IMR-90 (cell line): Measurements from ENCODE around the gene ZNF618. TPM values are rescaled to one million over a fixed set of nuclear protein-coding genes. Genes with fewer than 3 reads are reported as not detected.

Source experiments
- ATAC-seq: fragments of 200-7000 bp; cut with Tn5 transposase; 2 replicates; pipeline ENCODE4 v1.9.1; 2020; ENCODE audit warnings: low read depth, mild to moderate bottlenecking, moderate library complexity
- BruUV-seq: library from RNA; stranded (reverse); fragments of 400-500 nt; replicated peaks from 2 replicates; lab custom pipeline; 2021; lab: Mats Ljungman, UMichigan
- CTCF ChIA-PET: fragments of 300-600 bp; formaldehyde crosslinking; extraction: SDS; loops from one replicate; lab custom pipeline; 2021; ENCODE audit warnings: antibody characterized with exemption; lab: Yijun Ruan, JAX
- POLR2A ChIA-PET: fragments of 300-600 bp; sonication (Branson Sonifier 250); formaldehyde crosslinking; loops from one replicate; lab custom pipeline; 2022; ENCODE audit warnings: antibody characterized with exemption; ENCODE audit not compliant: unreplicated experiment; lab: Charles Lee
- DNase-seq: peaks from one replicate; pipeline ENCODE4 v3.0.0; 2013
- H2AFZ ChIP-seq: replicated peaks from 2 replicates; pipeline ENCODE3; 2013; ENCODE audit warnings: low read length, mild to moderate bottlenecking; ENCODE audit not compliant: poor library complexity
- H2AK5ac ChIP-seq: 2 replicates; pipeline ENCODE4 v1.6.1; 2013; ENCODE audit warnings: low read depth, low read length, inconsistent platforms
- H2AK9ac ChIP-seq: replicated peaks from 2 replicates; pipeline ENCODE3; 2013; ENCODE audit warnings: mild to moderate bottlenecking, low read depth, low read length, moderate library complexity; ENCODE audit not compliant: poor library complexity
- H2BK120ac ChIP-seq: 2 replicates; pipeline ENCODE4 v1.6.1; 2013; ENCODE audit warnings: low read depth, low read length, inconsistent platforms
- H2BK15ac ChIP-seq: 3 replicates; pipeline ENCODE4 v1.6.1; 2013; ENCODE audit warnings: low read depth, low read length, inconsistent platforms
- H2BK20ac ChIP-seq: 2 replicates; pipeline ENCODE4 v1.6.1; 2013; ENCODE audit warnings: low read depth, mild to moderate bottlenecking, inconsistent platforms, low read length, moderate library complexity
- H2BK5ac ChIP-seq: 2 replicates; pipeline ENCODE4 v1.6.1; 2013; ENCODE audit warnings: mild to moderate bottlenecking, low read depth, low read length, inconsistent platforms; ENCODE audit not compliant: poor library complexity, severe bottlenecking
- H3K14ac ChIP-seq: replicated peaks from 2 replicates; pipeline ENCODE4 v1.6.1; 2013; ENCODE audit warnings: low read depth, low read length, inconsistent platforms
- H3K18ac ChIP-seq: 2 replicates; pipeline ENCODE4 v1.6.1; 2013; ENCODE audit warnings: low read depth, low read length, control low read depth
- H3K23ac ChIP-seq: 2 replicates; pipeline ENCODE4 v1.6.1; 2013; ENCODE audit warnings: low read depth, low read length, inconsistent platforms
- H3K27ac ChIP-seq: 2 replicates; pipeline ENCODE4 v1.5.1; 2013; ENCODE audit warnings: mild to moderate bottlenecking, control low read depth, low read length; ENCODE audit not compliant: insufficient read depth
- H3K27me3 ChIP-seq: 2 replicates; pipeline ENCODE4 v1.6.1; 2013; ENCODE audit warnings: low read length; ENCODE audit not compliant: control insufficient read depth, insufficient read depth
- H3K36me3 ChIP-seq: 2 replicates; pipeline ENCODE4 v1.6.1; 2013; ENCODE audit warnings: low read length, mixed read lengths; ENCODE audit not compliant: control insufficient read depth, insufficient read depth
- H3K4ac ChIP-seq: 2 replicates; pipeline ENCODE4 v1.6.1; 2013; ENCODE audit warnings: low read depth, low read length, inconsistent platforms
- H3K4me1 ChIP-seq: 2 replicates; pipeline ENCODE4 v1.6.1; 2013; ENCODE audit warnings: low read length, mixed read lengths; ENCODE audit not compliant: control insufficient read depth, insufficient read depth
- H3K4me2 ChIP-seq: 2 replicates; pipeline ENCODE4 v1.6.1; 2013; ENCODE audit warnings: low read depth, mild to moderate bottlenecking, control low read depth, low read length, moderate library complexity
- H3K4me3 ChIP-seq: 2 replicates; pipeline ENCODE4 v1.5.1; 2013; ENCODE audit warnings: low read depth, mild to moderate bottlenecking, control low read depth, low read length, moderate library complexity; ENCODE audit not compliant: insufficient read depth
- H3K56ac ChIP-seq: 2 replicates; pipeline ENCODE4 v1.6.1; 2013; ENCODE audit warnings: low read length, inconsistent platforms; ENCODE audit not compliant: insufficient read depth; ENCODE audit errors: extremely low read depth
- H3K79me1 ChIP-seq, 2 experiments: 2 replicates each; pipeline ENCODE4 v1.6.1; 2013; ENCODE audit warnings: low read length in 2 of 2, inconsistent platforms in 1 of 2, low read depth in 1 of 2
- H3K9ac ChIP-seq: 2 replicates; pipeline ENCODE4 v1.6.1; 2013; ENCODE audit warnings: low read depth, low read length, control low read depth
- H3K9me1 ChIP-seq: 2 replicates; pipeline ENCODE4 v1.6.1; 2013; ENCODE audit warnings: low read length, inconsistent platforms; ENCODE audit not compliant: insufficient read depth
- H3K9me3 ChIP-seq: 2 replicates; pipeline ENCODE4 v1.6.1; 2013; ENCODE audit warnings: low read length; ENCODE audit not compliant: control insufficient read depth, insufficient read depth
- H4K20me1 ChIP-seq: 2 replicates; pipeline ENCODE4 v1.6.1; 2013; ENCODE audit warnings: low read length, inconsistent platforms; ENCODE audit not compliant: insufficient read depth
- H4K5ac ChIP-seq: 2 replicates; pipeline ENCODE4 v1.6.1; 2013; ENCODE audit warnings: mild to moderate bottlenecking, low read depth, low read length, control low read depth
- H4K8ac ChIP-seq, 2 experiments: 2 replicates each; pipeline ENCODE4 v1.6.1; 2013; ENCODE audit warnings: low read depth in 2 of 2, low read length in 2 of 2, control low read depth in 1 of 2, inconsistent platforms in 1 of 2
- H4K91ac ChIP-seq: 2 replicates; pipeline ENCODE4 v1.6.1; 2013; ENCODE audit warnings: low read depth, low read length, inconsistent platforms; ENCODE audit not compliant: insufficient read depth
- CHD1 ChIP-seq: IDR thresholded peaks from 2 replicates; pipeline ENCODE4 v1.6.1; 2012; ENCODE audit warnings: low read depth, low read length, improper control_type of control experiment
- ELK1 ChIP-seq: fragments of 150-350 bp; IDR thresholded peaks from 2 replicates; pipeline ENCODE4 v1.6.1; 2016; ENCODE audit warnings: low read depth, mild to moderate bottlenecking, low read length, moderate library complexity, borderline replicate concordance
- FOS ChIP-seq: fragments of 150-350 bp; IDR thresholded peaks from 2 replicates; pipeline ENCODE4 v1.6.1; 2016; ENCODE audit warnings: low read depth, low read length
- MAZ ChIP-seq: IDR thresholded peaks from 2 replicates; pipeline ENCODE4 v1.6.1; 2012; ENCODE audit warnings: low read depth, mild to moderate bottlenecking, low read length, improper control_type of control experiment, moderate library complexity, borderline replicate concordance
- MXI1 ChIP-seq: IDR thresholded peaks from 2 replicates; pipeline ENCODE4 v1.6.1; 2012; ENCODE audit warnings: low read depth, mild to moderate bottlenecking, low read length, moderate library complexity, borderline replicate concordance
- POLR2A ChIP-seq: IDR thresholded peaks from 2 replicates; pipeline ENCODE4 v1.6.1; 2012; ENCODE audit warnings: mild to moderate bottlenecking, low read depth, low read length
- RCOR1 ChIP-seq: IDR thresholded peaks from 2 replicates; pipeline ENCODE4 v1.6.1; 2012; ENCODE audit warnings: mild to moderate bottlenecking, low read length, improper control_type of control experiment; ENCODE audit not compliant: insufficient replicate concordance
- USF2 ChIP-seq: fragments of 150-350 bp; IDR thresholded peaks from 2 replicates; pipeline ENCODE4 v1.6.1; 2017; ENCODE audit warnings: mild to moderate bottlenecking, antibody characterized with exemption, low read length, low read depth
- WGBS, 2 experiments: methylation state at CpG; one replicate each; pipeline versions ENCODE4 v1.1.5 to v1.1.7; 2013; ENCODE audit warnings: missing lambda C conversion rate in 2 of 2; ENCODE audit not compliant: insufficient read length in 1 of 2; ENCODE audit errors: extremely low coverage in 2 of 2; 5-methylcytosine and 5-hydroxymethylcytosine counted together
- dilution Hi-C: fragments of 300-500 bp; cut with HindIII; formaldehyde crosslinking; loops from one replicate; pipeline ENCODE4 v1.14.3; 2018; ENCODE audit warnings: low sequenced_read_pairs; ENCODE audit not compliant: unreplicated experiment
- in situ Hi-C: fragments of 300-500 bp; cut with MboI; formaldehyde crosslinking; loops from 3 replicates; pipeline ENCODE4 v1.14.3; 2019; ENCODE audit warnings: low sequenced_read_pairs, inconsistent platforms, mixed read lengths
- intact Hi-C: fragments of 100-400 bp; cut with micrococcal nuclease; formaldehyde crosslinking; loops from 2 replicates; pipeline ENCODE4 v1.10.0; 2022
- polyA plus RNA-seq, 3 experiments: library from polyadenylated mRNA; depleted of rRNA; stranded (reverse); fragments of >200 nt; gene quantifications; 2 replicates each; pipeline ENCODE4 v1.2.3, GENCODE V29; 2012; ENCODE audit warnings: low replicate concordance in 1 of 3
- total RNA-seq: library from RNA; depleted of rRNA; stranded (reverse); fragments of >200 nt; gene quantifications from 2 replicates; pipeline ENCODE4 v1.2.3, GENCODE V29; 2012

The ZNF618 gene
- total and polyA plus RNA-seq, 2 of the 4 experiments (the other 2 are of a cell fraction), result 8.2 to 9.4 TPM

GRCh38 chr9:113912816-113913215 lies 36.7 kb downstream of the ZNF618 start:
- Histone ChIP-seq H4K5ac (no peak overlapping the region), H3K9ac (no peak overlapping the region), H3K4ac (no peak overlapping the region), H2BK15ac (no peak overlapping the region), H3K4me1 (peaks cover 3% of the 10 kb centered on the region; the same call in 1 of the 2 replicates), H3K36me3 (peaks cover 3% of the 10 kb centered on the region), H3K27me3 (no peaks in the 10 kb centered on the region), H3K18ac (no peak overlapping the region), H4K8ac (no peak overlapping the region), H3K4me2 (no peak overlapping the region), H3K27ac (no peak overlapping the region), H2AK5ac (no peak overlapping the region), H2AFZ (no peak overlapping the region), H3K56ac (no peak overlapping the region), H4K91ac (no peak overlapping the region), H4K20me1 (peaks cover 61% of the 10 kb centered on the region), H2BK120ac (no peak overlapping the region), H3K23ac (no peak overlapping the region), H2BK5ac (no peak overlapping the region), H3K14ac (no peak overlapping the region), H2AK9ac (no peak overlapping the region), H3K9me1 (peaks cover 26% of the 10 kb centered on the region; the same call in 1 of the 2 replicates), H3K4me3 (no peak overlapping the region), H2BK20ac (no peak overlapping the region), H3K9me3 (no peaks in the 10 kb centered on the region), H3K79me1 (peaks cover 52 to 87% of the 10 kb centered on the region in 2 experiments)
- POLR2A ChIA-PET, result no interaction called here
- WGBS, 2 experiments, result no CpG with 5 or more reads among the region's 8 CpGs
- CTCF ChIA-PET, result no interaction called here
- DNase-seq, result no peak
- no TSS peak for BruUV-seq
- in situ Hi-C loops, result no loop called here
- dilution Hi-C loops, result no loop called here
- ATAC-seq, result no peak
- no peak for TF ChIP-seq CHD1
- TF ChIP-seq MAZ, result no peak
- TF ChIP-seq POLR2A, result no peak
- no peak for TF ChIP-seq ELK1
- TF ChIP-seq MXI1, result no peak
- no peak for TF ChIP-seq RCOR1
- no peak for TF ChIP-seq FOS
- no peak for TF ChIP-seq USF2
- intact Hi-C loops, result no loop called here
